Transverse colon (tissue), 3 donors: ENCODE results near the gene NOVA1.

Experiments
- POLR2A ChIP-seq: fragments of 450-650 bp; IDR thresholded peaks from one replicate; pipeline ENCODE4 v1.6.1; 2016; ENCODE audit warnings: antibody characterized with exemption, mild to moderate bottlenecking, moderate library complexity
- TF ChIP-seq, protein P1 (sequence below), 5 experiments: fragments of 200-600 bp in 3 of 5; fragments of 450-650 bp in 2 of 5; sonication (generic) in 3 of 5; IDR thresholded peaks; 1 replicate in 2 of 5; 2 replicates in 3 of 5; pipeline ENCODE4 v1.5.1; 2016 to 2017; ENCODE audit warnings: antibody characterized with exemption in 5 of 5, inconsistent platforms in 3 of 5, mild to moderate bottlenecking in 2 of 5, moderate library complexity in 1 of 5

DNA sequence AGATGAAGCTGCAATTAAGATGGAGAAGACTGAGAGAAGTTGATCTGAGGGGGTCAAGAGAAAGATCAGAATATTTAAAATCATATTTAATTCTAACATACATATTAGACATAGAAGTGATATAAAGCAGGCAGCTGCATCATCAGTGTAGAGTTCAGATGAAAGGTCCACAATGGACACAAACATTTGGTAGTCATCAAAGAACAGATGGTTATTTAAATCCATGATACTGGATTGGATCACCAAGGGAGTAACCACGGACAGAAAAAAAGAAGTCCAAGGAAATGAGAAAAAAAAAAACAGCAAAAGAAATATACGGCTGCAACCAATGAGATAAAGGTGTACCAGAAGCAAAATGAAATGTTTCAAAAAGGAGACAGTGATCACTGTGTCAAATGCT, 20.1 kb downstream of the NOVA1 start:
- TF ChIP-seq, protein P1, sequence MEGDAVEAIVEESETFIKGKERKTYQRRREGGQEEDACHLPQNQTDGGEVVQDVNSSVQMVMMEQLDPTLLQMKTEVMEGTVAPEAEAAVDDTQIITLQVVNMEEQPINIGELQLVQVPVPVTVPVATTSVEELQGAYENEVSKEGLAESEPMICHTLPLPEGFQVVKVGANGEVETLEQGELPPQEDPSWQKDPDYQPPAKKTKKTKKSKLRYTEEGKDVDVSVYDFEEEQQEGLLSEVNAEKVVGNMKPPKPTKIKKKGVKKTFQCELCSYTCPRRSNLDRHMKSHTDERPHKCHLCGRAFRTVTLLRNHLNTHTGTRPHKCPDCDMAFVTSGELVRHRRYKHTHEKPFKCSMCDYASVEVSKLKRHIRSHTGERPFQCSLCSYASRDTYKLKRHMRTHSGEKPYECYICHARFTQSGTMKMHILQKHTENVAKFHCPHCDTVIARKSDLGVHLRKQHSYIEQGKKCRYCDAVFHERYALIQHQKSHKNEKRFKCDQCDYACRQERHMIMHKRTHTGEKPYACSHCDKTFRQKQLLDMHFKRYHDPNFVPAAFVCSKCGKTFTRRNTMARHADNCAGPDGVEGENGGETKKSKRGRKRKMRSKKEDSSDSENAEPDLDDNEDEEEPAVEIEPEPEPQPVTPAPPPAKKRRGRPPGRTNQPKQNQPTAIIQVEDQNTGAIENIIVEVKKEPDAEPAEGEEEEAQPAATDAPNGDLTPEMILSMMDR (IDR thresholded peaks at IDR 0.05): no peak
- no peak for TF ChIP-seq POLR2A
